ENCODE data around the gene SLC5A9.
"Not testable (repeated sequence)": the region's sequence is repeated elsewhere in the genome, so short reads cannot be mapped to it uniquely, and the experiment has no call there.

The SLC5A9 gene

GRCh38 chr1:48214366-48214765 lies 8.2 kb upstream of the SLC5A9 start:
- DNase-seq (ENCODE audit: low read depth) = not testable (repeated sequence)

DNA sequence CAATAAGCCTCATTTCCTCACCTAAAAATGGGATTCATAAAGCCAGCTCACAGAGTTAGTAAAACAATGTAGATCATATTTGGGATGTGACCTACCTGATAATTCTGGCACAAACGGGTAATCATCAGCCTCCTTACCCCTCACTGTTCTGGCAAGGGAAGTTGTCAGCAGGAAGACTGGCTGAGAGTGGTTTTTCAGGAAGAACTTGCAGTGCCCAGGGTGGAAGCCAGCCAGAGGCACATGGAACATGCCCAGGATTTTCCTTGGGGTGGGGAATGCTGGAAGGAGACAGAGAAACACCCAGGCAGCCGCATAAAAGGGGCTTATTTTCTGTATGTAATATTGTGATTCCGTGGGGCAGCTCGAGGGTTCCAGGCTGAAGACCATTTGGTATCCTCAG lies 7.7 kb upstream of the SLC5A9 start:
- no peak for DNase-seq (ENCODE audit: low read depth)

DNA sequence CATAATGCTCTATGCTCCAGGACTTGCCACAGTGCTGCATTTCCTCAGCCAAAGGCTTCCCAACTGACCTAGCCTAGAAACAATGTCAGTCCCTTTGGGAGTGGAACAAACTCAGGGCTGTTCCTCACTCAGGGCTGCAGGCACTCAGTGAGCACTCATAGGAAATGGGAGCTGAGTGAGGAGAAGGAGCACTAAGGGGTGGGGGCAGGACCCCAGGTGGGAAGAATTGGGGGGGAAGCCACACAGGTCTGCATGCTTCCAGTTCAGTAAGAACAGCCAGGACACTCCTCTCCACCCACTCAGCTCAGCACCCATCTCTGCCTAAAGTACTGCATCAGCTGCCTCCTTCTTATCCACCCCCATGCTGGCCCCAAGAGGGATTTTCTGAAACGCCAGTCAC lies 7.3 kb upstream of the SLC5A9 start:
- DNase-seq (ENCODE audit: low read depth) = no peak

- DNase-seq (ENCODE audit: low read depth) = no peak
These were observed 6.6 kb upstream of the SLC5A9 start for GRCh38 chr1:48215889-48216288.

- no peak for DNase-seq (ENCODE audit: low read depth)
These were observed 6.2 kb upstream of the SLC5A9 start for GRCh38 chr1:48216313-48216712.

GRCh38 chr1:48216941-48217340 lies 5.6 kb upstream of the SLC5A9 start:
- DNase-seq (ENCODE audit: low read depth) = no peak

- DNase-seq (ENCODE audit: low read depth) = no peak
These were observed 4.7 kb upstream of the SLC5A9 start for GRCh38 chr1:48217856-48218255.

- no peak for DNase-seq (ENCODE audit: low read depth)
These were observed 2.7 kb upstream of the SLC5A9 start for GRCh38 chr1:48219803-48220202.

GRCh38 chr1:48221122-48221521 lies 1.4 kb upstream of the SLC5A9 start:
- no peak for DNase-seq (ENCODE audit: low read depth)

- DNase-seq (ENCODE audit: low read depth) = no peak
These were observed 859 bp upstream of the SLC5A9 start for GRCh38 chr1:48221657-48222056.

GRCh38 chr1:48223366-48224240 lies 1.1 kb downstream of the SLC5A9 start:
- no peak for DNase-seq (ENCODE audit: low read depth)

DNA sequence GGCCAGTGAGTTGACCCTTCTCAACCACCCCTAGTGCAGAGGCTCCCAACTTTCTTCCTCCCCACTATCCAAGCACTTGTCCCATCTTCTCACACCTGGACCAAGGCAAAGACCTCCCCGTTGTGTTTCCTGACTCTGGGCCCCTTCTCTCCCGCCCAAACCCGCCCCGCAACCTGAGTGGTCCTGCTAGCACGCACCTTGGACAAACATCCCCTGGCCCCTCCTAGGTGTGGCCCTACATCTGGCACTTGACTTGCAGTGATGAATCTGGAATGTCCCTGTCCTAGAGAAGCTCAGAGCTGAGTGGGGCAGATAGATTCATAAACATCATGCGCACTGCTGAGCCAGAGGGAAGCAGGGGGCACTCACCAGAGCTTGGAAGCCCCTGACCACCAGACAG lies 2.3 kb downstream of the SLC5A9 start:
- DNase-seq (ENCODE audit: low read depth) = no peak

GRCh38 chr1:48225579-48225978 lies 3.1 kb downstream of the SLC5A9 start:
- DNase-seq (ENCODE audit: low read depth) = no peak

- DNase-seq (ENCODE audit: low read depth) = no peak
These were observed 4.9 kb downstream of the SLC5A9 start for GRCh38 chr1:48227165-48228013.

GRCh38 chr1:48228156-48228555 lies 5.6 kb downstream of the SLC5A9 start:
- DNase-seq (ENCODE audit: low read depth) = no peak

DNA sequence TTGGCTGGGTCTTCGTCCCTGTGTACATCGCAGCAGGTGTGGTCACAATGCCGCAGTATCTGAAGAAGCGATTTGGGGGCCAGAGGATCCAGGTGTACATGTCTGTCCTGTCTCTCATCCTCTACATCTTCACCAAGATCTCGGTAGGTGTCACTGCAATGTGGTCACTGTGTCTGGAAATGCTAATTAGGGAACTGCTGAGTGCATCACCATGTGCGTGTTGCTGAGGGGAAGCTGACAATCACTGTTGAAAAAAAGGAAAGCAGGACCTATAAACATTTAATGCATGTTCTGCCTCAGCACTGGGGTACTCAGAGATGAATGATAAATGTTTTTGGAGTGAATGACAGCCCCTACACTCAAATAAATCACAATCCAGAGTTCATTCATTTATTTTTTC lies 6.8 kb downstream of the SLC5A9 start:
- DNase-seq (ENCODE audit: low read depth) = no peak

DNA sequence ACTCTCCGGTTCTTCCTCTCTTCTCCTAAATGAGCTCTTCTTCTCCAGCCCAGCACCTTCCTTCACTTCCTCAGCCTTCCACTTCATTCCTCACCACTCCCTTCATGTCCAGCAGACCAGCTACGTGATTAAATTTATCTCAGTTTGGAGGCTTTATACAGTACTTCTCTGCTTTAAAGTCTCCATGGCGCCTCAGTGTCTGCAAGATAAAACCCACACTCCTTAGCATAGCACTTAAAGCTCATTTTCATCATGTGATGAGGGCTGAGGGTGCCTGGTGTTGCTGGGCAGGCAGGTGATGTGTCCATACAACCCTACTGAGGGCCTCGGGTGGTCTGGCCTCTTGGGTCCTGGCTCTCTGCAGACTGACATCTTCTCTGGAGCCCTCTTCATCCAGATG lies 7.7 kb downstream of the SLC5A9 start:
- no peak for DNase-seq (ENCODE audit: low read depth)

GRCh38 chr1:48232722-48233121 lies 10.2 kb downstream of the SLC5A9 start:
- no peak for DNase-seq (ENCODE audit: low read depth)

DNA sequence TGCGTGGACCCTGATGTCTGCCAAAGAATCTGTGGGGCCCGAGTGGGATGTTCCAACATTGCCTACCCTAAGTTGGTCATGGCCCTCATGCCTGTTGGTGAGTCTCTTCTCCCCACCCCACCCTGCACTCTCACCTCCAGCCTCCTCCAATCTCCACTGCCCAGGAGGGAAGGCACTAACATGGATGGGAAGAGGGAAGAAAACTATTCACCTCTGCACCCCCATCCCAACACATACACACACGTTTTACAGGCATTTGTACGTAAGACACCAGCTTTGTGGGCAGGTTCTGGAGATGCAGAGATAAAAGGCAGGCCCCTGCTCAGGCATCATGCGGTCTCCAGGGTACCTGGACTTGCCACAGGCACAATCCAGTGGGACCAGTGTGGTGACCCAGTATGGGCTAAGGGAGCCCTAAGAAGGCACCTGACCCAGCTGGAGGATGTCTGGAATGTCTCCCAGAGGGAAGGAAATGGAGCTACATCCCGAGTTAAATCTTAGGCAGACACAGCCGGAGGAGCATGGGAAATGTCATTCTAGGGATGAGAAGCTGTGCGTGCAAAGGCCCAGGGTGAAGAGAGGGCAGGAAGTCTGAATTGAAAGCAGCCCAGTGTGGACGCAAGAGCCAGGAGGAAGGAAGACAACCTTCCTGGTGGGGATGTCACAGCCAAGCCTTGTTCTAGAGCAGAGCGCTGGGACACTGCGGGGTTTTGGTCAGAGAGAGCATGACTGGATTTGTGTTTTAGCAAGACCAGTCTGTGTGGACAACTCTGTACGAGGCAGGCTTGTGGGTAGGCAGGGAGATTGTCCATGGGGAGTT lies 11.4 kb downstream of the SLC5A9 start:
- DNase-seq (ENCODE audit: low read depth) = no peak

DNA sequence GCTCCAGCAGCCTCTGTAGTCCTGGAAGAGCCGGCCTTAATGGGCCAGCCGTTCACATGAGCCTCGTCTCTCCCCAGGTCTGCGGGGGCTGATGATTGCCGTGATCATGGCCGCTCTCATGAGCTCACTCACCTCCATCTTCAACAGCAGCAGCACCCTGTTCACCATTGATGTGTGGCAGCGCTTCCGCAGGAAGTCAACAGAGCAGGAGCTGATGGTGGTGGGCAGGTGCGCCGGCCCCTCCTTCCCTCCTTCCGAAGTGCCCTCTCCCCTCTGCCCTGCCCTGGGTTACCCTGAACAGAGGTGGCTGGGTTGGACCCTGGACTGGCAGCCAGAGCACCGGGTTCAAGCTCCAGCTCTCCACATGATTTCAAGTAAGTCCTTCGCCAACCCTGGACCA lies 13.1 kb downstream of the SLC5A9 start:
- no peak for DNase-seq (ENCODE audit: low read depth)

- no peak for DNase-seq (ENCODE audit: low read depth)
These were observed 14.4 kb downstream of the SLC5A9 start for GRCh38 chr1:48236716-48237470.
